SIG-M5 treated with dmso at 0.1 percent for 504 hours (cell line): ENCODE measurements around the gene RBM44.
"Not testable (repeated sequence)": the region's sequence is repeated elsewhere in the genome, so short reads cannot be mapped to it uniquely, and the experiment has no call there.

Source experiments
- DNase-seq: peaks from one replicate; lab custom pipeline; 2025; ENCODE audit not compliant: unreplicated experiment; lab: John Stamatoyannopoulos, UW

RBM44 gene

GRCh38 chr2:237774811-237775553 is 23.6 kb upstream of the RBM44 start:
- peak; percentile 56 for DNase-seq

- no peak for DNase-seq
Observed at GRCh38 chr2:237779521-237779920, 19.1 kb upstream of the RBM44 start.

GRCh38 chr2:237782181-237782580 is 16.4 kb upstream of the RBM44 start:
- no peak for DNase-seq

- DNase-seq, result not testable (repeated sequence)
Observed at GRCh38 chr2:237783678-237784077, 14.9 kb upstream of the RBM44 start.

GRCh38 chr2:237786936-237787335 is 11.6 kb upstream of the RBM44 start:
- DNase-seq, result no peak

- DNase-seq, result no peak
Observed at GRCh38 chr2:237790353-237790752, 8.2 kb upstream of the RBM44 start.

GRCh38 chr2:237791977-237792727 is 6.4 kb upstream of the RBM44 start:
- no peak for DNase-seq

- DNase-seq, result no peak
Observed at GRCh38 chr2:237797253-237797652, 1.3 kb upstream of the RBM44 start.

GRCh38 chr2:237799060-237799428 is 465 bp downstream of the RBM44 start:
- no peak for DNase-seq

- DNase-seq, result no peak
Observed at GRCh38 chr2:237801466-237801865, 2.9 kb downstream of the RBM44 start.

GRCh38 chr2:237806334-237806733 is 7.8 kb downstream of the RBM44 start:
- no peak for DNase-seq

- no peak for DNase-seq
Observed at GRCh38 chr2:237815637-237816036, 17.1 kb downstream of the RBM44 start.

GRCh38 chr2:237816531-237816930 is 18.0 kb downstream of the RBM44 start:
- DNase-seq, result no peak

GRCh38 chr2:237818066-237818473 is 19.5 kb downstream of the RBM44 start:
- no peak for DNase-seq

GRCh38 chr2:237819231-237819630 is 20.7 kb downstream of the RBM44 start:
- DNase-seq, result no peak

GRCh38 chr2:237820421-237820820 is 21.8 kb downstream of the RBM44 start:
- no peak for DNase-seq

- DNase-seq, result no peak
Observed at GRCh38 chr2:237823544-237823943, 25.0 kb downstream of the RBM44 start.

- DNase-seq, result no peak
Observed at GRCh38 chr2:237824085-237824484, 25.5 kb downstream of the RBM44 start.

GRCh38 chr2:237827421-237827987 is 28.9 kb downstream of the RBM44 start:
- DNase-seq, result no peak

- no peak for DNase-seq
Observed at GRCh38 chr2:237830522-237830921, 31.9 kb downstream of the RBM44 start.

GRCh38 chr2:237833546-237833945 is 35.0 kb downstream of the RBM44 start:
- no peak for DNase-seq

GRCh38 chr2:237835372-237835771 is 36.8 kb downstream of the RBM44 start:
- DNase-seq, result no peak
